Body of pancreas (tissue), 4 donors: ENCODE measurements around the gene MTPN.

Source experiments
- CTCF ChIP-seq, 7 experiments: fragments of 450-650 bp in 4 of 7; fragments of 200-600 bp in 3 of 7; sonication (generic) in 3 of 7; IDR thresholded peaks; one replicate each; pipeline ENCODE4 v1.5.1; 2016 to 2019; ENCODE audit warnings: antibody characterized with exemption in 7 of 7
- POLR2A ChIP-seq, 3 donors: fragments of 450-650 bp; IDR thresholded peaks; one replicate each; pipeline ENCODE4 v1.6.1; 2016; ENCODE audit warnings: antibody characterized with exemption in 3 of 3, mild to moderate bottlenecking in 2 of 3

- no peak for TF ChIP-seq CTCF (IDR thresholded peaks at IDR 0.05)
- no peak for TF ChIP-seq POLR2A (IDR thresholded peaks at IDR 0.05)
These were observed 2.0 kb downstream of the MTPN start for GRCh38 chr7:135975166-135975565.
